GM04504 (cell line): ENCODE measurements around the gene EGLN3.

ENCODE experiments used
- DNase-seq: peaks from one replicate; pipeline ENCODE4 v3.0.0-alpha.2; 2012; ENCODE audit warnings: low read depth

The EGLN3 gene

DNA sequence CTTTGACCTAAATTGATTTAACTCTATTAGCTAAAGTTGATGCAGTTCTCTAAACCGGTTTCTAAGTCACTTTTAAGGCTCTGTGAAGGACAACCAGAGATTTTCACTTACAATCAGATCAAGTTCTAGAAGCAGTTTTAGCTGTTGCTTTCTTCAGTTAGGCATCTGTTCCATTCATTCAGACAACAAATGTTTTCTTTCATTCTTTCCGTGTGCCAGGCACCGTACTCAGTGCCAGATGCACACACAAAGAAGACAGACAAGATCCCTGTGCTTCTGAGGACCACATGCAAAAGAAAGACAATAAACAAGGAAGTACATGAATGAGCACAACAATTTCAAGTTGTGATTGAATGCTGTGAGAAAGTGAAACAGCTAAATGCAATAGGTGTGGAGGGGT is 11.1 kb upstream of the EGLN3 start:
- no peak for DNase-seq

DNA sequence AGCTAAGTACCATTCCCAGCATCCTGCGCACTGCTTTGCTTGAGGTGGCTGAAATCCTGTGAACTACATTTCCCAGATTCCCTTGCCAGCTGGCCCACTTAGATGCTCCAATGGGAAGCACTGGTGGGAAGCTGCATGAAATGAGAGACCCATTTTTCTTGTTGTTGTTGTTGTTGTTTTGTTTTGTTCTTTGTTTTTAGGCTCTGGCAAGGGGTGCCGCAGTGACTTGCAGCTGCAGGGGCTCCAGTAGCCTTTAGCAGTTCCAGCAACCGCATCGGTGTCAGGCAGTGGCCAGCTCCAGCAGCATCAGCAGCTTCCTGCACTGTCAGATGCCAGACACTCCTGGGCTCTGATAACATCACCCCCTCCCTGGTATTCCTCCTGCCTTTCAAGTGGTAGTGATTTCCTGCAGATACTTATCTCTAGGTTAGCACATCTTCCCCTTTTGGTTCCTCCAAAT is 8.8 kb upstream of the EGLN3 start:
- no peak for DNase-seq

DNA sequence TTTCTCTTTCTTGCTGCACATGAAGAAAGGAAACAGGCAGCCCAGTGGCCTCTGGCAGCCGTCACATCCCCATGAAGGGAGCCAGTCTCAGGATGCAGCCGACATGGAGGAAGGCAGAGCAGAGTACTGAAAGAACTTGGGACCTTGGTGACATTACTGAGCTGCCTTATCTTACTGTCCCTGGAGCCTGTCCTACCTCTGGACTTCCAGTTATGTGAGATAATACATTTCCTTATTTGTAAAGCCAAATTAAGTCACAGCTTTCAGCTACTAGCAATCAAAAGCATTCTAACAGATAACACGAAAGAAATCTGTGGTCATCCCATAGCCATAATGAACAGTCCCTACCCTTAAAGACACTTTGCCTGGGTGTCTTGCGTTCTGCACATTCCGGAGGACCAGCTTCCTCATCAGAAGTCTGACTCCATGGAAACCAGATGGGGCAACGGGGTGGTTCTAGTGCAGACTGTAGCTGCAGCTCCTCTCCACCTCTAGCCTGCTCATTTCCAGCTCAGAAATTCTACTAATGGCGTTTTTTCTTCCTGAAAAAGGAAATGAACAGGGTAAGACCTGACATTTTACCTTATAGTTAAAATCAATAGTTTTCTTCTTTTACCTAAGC is 7.8 kb upstream of the EGLN3 start:
- DNase-seq: no peak

DNA sequence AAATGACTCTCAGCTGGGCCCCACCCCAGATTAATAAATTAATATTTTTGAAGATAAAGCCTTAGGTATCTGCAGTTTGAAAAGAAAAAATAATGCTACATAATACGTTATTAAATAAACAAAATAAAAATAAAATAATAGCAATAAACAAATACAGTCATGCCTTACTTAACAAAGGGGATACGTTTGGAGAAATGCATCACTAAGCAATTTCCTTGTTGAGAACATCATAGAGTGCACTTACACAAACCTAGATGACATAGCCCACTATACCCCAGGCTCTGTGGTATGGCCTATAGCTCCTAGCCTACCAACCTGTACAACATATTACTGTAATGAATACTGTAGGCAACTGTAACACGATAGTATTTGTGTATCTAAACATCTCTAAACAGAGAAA is 7.1 kb upstream of the EGLN3 start:
- DNase-seq: no peak

GRCh38 chr14:33957299-33957698 is 6.4 kb upstream of the EGLN3 start:
- DNase-seq: no peak

- no peak for DNase-seq
These were observed 5.8 kb upstream of the EGLN3 start for GRCh38 chr14:33956640-33957039.

DNA sequence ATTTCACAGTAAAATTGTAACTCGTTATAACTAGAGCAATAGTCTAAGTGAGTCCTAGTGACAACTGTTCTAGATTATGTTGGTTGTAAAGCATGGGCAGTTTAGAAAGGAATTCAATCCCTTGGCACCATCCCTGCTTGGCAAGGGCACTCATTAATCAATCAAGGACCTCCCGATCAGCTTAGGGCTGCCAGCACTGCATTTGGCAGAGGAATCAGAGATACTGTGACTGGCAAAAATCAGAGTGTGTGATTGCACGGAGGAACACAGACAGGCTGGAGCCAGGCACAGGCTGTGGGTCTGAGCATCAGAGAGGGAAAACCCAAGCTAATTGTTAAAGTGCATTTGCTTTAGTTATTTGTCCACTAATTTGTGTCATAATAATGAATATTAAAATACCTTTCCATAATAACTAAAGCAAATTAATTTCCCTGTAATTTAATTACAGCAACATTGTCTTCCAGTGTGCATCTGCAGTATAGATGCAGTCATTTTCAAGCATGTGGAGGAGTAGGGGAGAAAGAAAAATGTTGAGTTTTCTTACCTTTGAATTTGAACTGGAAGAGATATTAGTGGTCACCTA is 3.2 kb upstream of the EGLN3 start:
- no peak for DNase-seq

- DNase-seq: no peak
These were observed 1.7 kb upstream of the EGLN3 start for GRCh38 chr14:33952541-33952940.

DNA sequence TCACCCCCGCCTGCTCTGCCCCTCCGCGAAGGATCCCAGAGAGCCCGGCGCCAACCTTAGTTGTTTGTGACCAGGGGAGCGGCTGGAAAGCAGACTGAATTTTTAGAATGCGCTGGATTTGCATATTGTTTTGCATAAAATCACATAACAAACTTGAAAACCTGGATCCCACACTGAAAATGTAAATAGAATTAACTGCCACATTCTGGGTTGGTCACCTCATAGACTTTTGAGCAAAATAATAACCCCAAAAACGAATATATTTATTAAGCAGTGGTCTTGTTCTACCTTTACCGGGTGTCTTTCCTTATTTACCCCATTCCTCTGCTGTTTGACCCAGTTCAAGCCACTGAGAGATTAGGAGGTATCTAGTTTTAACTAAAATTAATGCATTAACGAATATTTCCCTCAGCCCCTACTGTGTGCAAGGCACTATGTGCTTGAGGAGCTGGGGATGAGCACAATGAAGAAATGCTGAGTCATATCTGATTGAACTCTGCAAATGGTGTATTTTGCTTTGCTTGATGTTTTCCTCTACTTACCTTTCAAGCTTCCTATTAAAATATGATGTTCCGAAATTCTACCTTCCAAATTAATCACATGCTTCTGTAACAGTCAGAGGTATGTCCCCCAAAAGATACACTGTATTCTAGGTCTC is 438 bp upstream of the EGLN3 start:
- DNase-seq: no peak

- no peak for DNase-seq
These were observed 1.4 kb downstream of the EGLN3 start for GRCh38 chr14:33949411-33949893.

GRCh38 chr14:33948869-33949408 is 1.9 kb downstream of the EGLN3 start:
- no peak for DNase-seq

DNA sequence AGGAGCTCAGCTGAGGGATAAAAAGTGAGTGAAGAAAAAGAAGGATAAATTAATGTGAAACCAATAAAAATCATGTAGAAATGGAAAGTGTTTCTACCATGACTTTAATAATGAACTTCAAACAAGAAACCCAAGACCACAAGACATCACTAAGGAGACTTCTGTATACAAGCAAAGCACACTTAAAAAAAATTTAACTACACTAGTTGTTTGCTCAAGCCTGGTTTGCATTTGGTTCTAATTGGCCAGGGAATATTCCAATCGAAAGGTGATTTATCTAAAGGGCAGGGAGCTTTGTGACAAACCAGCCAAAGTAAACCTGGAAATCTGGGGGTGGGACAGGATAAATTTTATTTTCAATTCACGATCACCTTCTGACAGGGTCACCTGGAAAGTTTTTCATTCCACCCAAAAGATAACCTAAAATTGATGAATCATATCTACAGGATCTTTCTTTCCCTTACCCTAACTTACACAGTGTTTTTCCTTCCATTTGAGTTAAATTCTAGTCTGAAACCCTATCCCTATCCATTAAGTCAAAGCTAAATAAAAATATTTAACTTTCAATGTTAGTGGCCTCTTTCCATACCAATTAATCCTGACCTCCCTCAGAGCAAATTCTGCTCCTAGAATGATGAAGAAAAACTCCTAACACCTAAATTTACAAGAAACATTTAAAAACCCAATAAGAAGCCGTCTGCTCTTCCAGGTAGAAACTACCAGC is 2.6 kb downstream of the EGLN3 start:
- DNase-seq: no peak

DNA sequence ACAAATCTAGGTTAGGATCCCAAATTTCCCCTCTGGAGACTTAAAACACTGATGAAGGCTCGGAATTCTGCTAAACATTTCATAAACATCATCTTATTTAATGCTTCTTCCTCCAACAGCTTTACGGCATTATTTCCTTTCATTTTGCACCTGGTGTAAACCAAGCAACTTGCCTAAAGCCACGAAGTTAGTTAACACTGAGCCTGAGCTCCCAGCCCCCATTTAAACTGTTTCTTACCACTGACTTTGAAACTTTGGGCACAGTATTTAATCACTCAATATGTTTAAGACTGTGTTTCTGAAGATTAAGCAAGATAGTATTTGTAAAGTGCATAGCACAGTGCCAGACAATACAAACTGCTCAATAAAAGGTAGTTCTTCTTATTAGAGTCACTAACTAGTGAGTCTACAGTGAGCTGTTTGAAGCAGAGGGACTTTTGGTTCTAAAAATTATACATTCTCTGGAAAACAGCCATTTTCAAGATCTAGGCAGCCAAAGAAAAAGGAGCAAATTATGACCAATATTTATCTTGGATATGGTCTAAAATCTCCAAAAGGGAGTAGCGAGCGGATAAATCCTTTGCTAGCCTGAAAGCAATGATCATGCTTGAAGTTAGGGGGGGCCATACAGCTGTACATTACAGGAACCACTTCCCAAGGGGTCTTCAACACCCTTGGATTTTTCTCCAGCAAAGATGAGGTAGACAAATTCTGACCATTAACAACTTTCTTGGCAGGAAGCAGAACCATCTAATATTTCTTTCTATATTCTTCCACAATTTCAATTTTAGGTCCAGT is 4.0 kb downstream of the EGLN3 start:
- no peak for DNase-seq

DNA sequence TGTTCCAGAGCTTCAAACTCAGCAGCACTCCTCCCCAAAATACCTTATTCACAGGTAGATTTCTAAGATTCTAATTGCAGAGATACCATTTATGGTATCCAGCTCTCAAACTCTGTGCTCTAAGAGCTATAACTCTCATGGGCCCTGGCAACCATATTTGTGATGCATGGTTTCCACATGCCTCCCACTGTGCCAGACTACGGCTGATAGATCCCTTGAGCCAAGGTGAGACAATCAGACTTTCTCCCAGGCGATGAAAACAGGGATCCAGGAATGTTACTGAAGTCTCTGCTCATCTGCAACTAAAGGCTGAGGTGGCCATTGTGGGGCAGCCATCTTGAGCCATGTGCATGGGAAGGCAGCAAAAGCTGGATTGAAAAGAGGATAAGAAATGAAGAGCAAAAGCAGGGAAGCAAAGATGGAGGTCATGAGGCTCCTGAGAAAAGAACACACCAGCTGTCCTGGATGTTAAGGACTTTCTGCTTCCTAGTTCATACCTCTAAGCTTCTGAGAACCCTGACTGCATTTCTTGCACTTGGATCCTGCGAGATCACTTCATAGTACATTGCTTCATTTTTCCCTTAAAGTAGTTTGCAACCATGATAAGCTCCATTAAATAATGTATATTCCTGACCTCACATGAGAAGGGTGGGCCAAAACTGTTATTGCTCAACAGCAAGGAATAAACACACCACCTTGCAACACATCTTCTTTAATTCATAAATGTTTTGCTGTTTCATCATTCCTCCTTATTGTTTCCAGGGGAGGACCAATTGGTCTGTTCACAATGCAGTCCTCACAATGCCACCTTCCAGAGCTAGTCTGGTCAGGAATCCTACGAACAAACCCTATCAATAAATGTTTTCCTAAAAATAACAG is 5.4 kb downstream of the EGLN3 start:
- DNase-seq: no peak

GRCh38 chr14:33943096-33943883 is 7.6 kb downstream of the EGLN3 start:
- no peak for DNase-seq

DNA sequence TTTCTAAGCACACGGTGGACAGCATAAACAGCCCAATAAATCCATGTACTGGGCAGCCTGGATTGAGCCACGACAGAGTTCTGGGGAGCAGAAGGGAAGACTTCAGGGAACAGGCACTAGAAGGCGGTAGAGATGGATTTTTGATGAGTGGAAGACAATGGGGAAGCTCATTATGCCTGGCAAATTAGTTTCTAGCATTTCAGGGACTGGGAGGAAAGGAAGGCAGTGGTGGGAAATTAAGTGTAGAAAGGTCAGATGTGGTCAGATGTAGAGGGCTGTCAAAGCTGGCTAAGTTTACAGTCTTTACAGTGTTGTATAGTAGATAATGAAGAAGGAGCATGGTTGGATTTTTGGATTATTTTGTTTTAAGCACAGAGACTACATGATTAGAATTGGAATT is 9.2 kb downstream of the EGLN3 start:
- DNase-seq: no peak

GRCh38 chr14:33940561-33941011 is 10.3 kb downstream of the EGLN3 start:
- DNase-seq: no peak

DNA sequence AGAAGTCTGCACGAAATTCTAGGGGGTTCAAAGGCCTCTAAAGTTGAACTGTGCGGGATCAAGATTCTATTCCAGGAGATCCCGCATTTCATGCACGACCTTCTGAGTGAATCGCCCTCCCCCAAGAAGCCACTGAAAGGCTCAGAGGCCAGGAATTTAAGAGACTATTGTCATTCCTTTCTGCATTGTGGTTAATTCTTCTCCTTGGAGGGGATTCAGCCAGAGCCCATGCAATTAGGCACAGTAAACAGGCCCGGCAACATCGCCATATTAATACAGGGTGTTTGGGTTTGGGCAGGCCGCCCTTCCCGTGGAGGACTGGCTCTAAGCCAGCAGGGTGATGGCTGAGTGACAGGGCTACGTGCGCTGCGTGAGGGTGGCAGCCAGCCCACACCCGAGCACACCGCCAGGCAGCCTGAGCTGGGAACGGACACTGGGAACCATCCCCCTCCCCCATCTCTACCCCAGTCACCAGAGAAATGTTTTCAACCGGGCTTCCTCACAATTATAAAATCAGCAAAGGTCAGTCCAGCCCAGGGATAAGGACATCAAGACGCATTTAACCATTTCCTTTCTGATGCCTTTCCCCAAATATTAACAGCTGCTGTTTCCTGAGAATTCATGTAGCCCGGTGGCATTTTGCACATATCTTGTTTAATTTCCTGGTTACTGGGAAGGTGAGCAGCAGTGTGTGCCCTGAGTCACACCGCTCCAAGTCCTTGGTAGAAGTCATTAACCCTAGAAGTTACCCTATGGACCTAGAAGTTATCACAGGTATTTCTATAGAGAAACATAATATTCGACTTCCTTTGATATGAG is 12.5 kb downstream of the EGLN3 start:
- no peak for DNase-seq

DNA sequence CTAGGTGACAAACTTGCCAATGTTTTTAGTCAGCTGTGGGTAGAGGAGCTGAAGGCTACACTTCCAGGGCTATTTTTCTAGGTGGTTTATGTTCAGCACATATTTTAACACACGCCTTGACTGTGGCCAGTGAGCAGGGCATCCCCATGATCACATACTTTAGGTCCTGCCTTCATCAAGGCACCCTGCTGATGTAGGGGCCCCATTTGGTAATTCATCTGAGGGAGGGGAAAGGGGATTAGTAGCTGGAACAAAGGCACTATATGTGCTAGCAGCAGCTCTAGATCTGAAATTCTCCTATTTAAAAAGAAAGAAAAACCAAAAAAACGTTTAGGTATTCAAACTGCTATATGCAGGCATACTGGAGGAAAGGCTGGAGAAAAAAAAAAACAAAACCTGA is 14.5 kb downstream of the EGLN3 start:
- DNase-seq: no peak
